ENCODE data around the gene ACSF2.

ACSF2 gene

DNA sequence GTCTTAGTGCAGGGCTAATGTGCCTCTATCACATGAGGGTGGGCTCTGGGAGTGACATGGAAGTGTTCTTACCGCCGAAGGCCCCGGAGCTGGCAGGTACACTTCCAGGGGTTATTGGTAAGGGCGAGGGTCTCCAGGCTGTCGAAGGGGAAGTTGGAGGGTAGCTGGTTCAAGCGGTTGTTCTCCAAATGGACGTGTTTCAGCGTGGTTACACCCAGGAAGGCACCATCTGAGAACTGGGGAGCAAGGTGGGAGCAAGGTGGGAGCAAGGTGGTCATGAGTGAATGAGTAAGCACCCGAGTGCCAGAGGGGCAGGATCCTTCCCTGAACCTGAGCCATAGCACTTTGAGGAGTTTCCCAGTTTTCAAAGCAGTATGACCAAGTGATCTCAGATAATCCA is 39.6 kb downstream of the ACSF2 start:
- peaks cover 19 to 28% of the 10 kb centered on the region in 2 donors for H3K27me3 ChIP-seq (ENCODE audit: control insufficient read depth in 1 of 2, insufficient read depth in 2 of 2, low read length in 2 of 2)
- no peaks in the 10 kb centered on the region for H3K36me3 ChIP-seq (ENCODE audit: control insufficient read depth in 2 of 2, insufficient read depth in 2 of 2, low read length in 2 of 2)
- H3K4me3 ChIP-seq (ENCODE audit: low read length in 2 of 2), result no peak overlapping the region
- no peak overlapping the region for H3K27ac ChIP-seq (ENCODE audit: low read length)
- no peaks in the 10 kb centered on the region for H3K9me3 ChIP-seq (ENCODE audit: control insufficient read depth in 2 of 2, low read length in 2 of 2)
- peaks cover 14% of the 10 kb centered on the region for H3K4me1 ChIP-seq (ENCODE audit: control insufficient read depth, insufficient read depth, low read length)
- no peak overlapping the region for H3K9ac ChIP-seq (ENCODE audit: low read length in 2 of 2)

DNA sequence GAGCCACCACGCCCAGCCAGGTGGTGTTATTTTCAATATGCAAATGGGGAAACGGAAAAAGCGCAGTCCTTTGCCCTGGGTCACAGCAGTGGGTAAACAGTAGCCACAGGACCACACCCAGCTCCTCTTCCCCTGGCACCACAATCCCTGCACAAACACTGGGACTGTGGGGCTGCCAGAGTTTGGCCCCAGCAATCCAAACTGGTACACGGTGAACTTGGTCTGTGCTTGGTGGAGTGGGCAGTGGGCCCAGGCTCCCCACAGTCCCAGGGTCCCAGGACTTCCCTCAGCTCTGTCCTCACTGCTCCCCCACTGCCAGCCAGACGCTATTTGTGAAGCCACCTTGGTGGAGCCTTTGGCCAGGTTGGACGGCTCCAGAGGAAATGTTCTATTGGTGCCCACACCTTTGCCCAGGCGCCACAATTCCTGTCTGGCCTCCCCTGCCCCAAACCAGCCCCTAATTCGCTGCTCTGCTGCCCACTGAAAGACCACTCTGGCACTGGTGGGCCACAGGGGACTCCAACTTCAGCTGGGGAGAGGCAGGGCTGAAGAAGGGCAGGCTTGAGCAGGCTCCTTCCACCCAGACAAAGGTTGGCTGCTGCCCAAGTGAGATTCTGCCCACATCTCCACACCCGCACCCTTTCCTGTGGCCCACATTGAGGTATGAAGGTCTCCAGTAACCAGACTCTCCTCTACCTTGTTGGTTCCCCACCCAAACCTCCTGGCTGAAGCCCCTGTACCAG is 40.5 kb downstream of the ACSF2 start:
- Histone ChIP-seq H3K9me3 (ENCODE audit: control insufficient read depth in 2 of 2, low read length in 2 of 2) (no peaks in the 10 kb centered on the region), H3K4me1 (ENCODE audit: control insufficient read depth, insufficient read depth, low read length) (peaks cover 14% of the 10 kb centered on the region), H3K27ac (ENCODE audit: low read length) (no peak overlapping the region), H3K36me3 (ENCODE audit: control insufficient read depth in 2 of 2, insufficient read depth in 2 of 2, low read length in 2 of 2) (no peaks in the 10 kb centered on the region), H3K27me3 (ENCODE audit: control insufficient read depth in 1 of 2, insufficient read depth in 2 of 2, low read length in 2 of 2) (peaks cover 19 to 28% of the 10 kb centered on the region in 2 donors), H3K4me3 (ENCODE audit: low read length in 2 of 2) (no peak overlapping the region), H3K9ac (ENCODE audit: low read length in 2 of 2) (no peak overlapping the region)

DNA sequence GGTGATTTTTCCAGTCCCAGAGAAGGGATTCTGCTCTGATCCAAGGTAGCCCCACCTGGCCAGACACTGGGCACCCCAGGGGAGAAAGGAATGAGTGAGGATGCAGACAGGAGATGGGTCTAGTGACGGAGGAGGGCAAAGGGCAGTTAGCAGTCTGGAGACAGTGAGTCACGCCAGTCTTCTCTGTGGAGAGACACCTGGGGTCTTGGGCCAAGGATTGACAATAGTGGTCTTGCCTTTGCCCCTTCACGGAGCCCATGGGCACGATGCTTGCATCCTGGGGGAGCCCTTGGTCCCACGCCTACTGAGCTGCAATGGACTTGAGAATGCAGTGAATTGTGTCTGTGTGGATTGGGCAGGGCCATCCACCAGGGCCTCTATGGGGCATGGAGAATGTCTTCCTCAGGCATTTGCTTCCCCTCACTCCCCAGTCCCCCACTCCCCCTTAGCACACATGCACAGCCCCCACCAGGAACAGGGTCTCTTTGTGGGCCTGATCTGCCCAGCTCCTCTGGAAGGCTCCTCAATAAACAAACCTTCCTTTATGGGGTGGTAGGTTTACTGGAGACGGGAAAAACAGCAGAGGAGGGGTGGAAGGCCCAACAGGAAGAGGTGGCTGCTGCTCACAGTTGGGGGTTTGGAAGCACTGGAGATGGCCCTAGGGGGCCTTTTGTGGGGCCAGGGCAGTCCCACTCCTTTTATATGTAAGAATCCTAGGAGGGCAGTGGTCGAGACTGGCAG is 41.3 kb downstream of the ACSF2 start:
- H3K36me3 ChIP-seq (ENCODE audit: control insufficient read depth in 2 of 2, insufficient read depth in 2 of 2, low read length in 2 of 2), result no peaks in the 10 kb centered on the region
- H3K9me3 ChIP-seq (ENCODE audit: control insufficient read depth in 2 of 2, low read length in 2 of 2), result no peaks in the 10 kb centered on the region
- peaks cover 14% of the 10 kb centered on the region for H3K4me1 ChIP-seq (ENCODE audit: control insufficient read depth, insufficient read depth, low read length)
- no peak overlapping the region for H3K27ac ChIP-seq (ENCODE audit: low read length)
- H3K9ac ChIP-seq (ENCODE audit: low read length in 2 of 2), result no peak overlapping the region
- H3K4me3 ChIP-seq (ENCODE audit: low read length in 2 of 2), result no peak overlapping the region
- peaks cover 19 to 28% of the 10 kb centered on the region in 2 donors for H3K27me3 ChIP-seq (ENCODE audit: control insufficient read depth in 1 of 2, insufficient read depth in 2 of 2, low read length in 2 of 2)

GRCh38 chr17:50467855-50468303 is 41.9 kb downstream of the ACSF2 start:
- no peaks in the 10 kb centered on the region for H3K9me3 ChIP-seq (ENCODE audit: control insufficient read depth in 2 of 2, low read length in 2 of 2)
- H3K27me3 ChIP-seq (ENCODE audit: control insufficient read depth in 1 of 2, insufficient read depth in 2 of 2, low read length in 2 of 2), result peaks cover 19 to 28% of the 10 kb centered on the region in 2 donors
- H3K4me3 ChIP-seq (ENCODE audit: low read length in 2 of 2), result no peak overlapping the region
- no peak overlapping the region for H3K27ac ChIP-seq (ENCODE audit: low read length)
- H3K4me1 ChIP-seq (ENCODE audit: control insufficient read depth, insufficient read depth, low read length), result peaks cover 14% of the 10 kb centered on the region
- no peaks in the 10 kb centered on the region for H3K36me3 ChIP-seq (ENCODE audit: control insufficient read depth in 2 of 2, insufficient read depth in 2 of 2, low read length in 2 of 2)
- no peak overlapping the region for H3K9ac ChIP-seq (ENCODE audit: low read length in 2 of 2)

DNA sequence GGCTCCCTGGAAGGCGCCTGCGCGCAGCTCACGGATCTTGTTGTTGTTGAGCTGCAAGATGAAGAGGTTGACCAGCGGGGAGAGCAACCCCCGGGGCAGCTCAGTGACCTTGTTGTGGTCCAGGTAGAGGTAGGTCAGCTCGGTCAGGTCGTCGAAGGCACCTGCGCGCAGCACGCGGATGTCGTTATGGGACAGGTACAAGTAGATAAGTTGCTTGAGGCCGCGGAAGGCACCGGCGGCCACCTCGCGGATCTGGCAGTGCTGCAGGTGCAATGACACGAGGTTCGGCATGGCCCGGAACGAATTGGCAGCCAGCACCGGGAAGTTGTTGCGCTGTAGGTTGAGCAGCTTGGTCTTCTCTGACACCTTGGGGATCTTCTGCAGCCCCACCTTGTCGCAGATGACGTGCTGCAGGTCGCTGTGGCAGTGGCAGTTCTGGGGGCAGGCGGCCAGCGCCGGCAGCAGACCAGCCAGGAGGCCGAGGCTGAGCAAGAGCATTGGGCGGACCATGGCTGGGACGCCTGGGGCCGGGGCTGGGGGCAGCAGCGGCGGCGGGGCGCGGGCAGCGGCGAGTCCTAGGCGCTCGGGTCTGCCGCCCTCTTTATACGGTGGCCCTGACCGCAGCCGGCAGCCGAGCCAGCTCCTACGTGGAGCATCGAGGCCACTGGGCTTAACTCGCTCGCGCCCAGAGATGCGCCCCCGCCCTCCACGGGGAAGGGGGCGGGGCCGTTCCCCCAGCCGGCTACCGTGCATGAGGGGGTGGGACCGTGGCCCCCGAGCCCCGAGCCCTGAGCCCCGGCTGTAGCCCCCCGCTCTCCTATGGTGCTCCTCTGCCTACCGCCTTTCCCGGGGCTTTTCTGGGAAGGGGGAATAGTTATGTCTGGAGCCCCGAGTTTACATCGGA is 42.5 kb downstream of the ACSF2 start, which contains the start of gene CHAD:
Gene CHAD (minus strand): TSS at position 577 of the 904 bp plus-strand sequence. CDS start 67 bp downstream, at position 510.
- H3K27me3 ChIP-seq (ENCODE audit: control insufficient read depth in 1 of 2, insufficient read depth in 2 of 2, low read length in 2 of 2), result peaks cover 19 to 28% of the 10 kb centered on the region in 2 donors
- no peak within 1 kb of the TSS for H3K27ac ChIP-seq (ENCODE audit: low read length)
- no peak within 1 kb of the TSS for H3K9ac ChIP-seq (ENCODE audit: low read length in 2 of 2)
- H3K36me3 ChIP-seq (ENCODE audit: control insufficient read depth in 2 of 2, insufficient read depth in 2 of 2, low read length in 2 of 2), result no peaks in the 10 kb centered on the region
- no peaks in the 10 kb centered on the region for H3K9me3 ChIP-seq (ENCODE audit: control insufficient read depth in 2 of 2, low read length in 2 of 2)
- H3K4me3 ChIP-seq (ENCODE audit: low read length in 2 of 2), result peak within 1 kb of the TSS; percentile 35 to 52
- peaks cover 14% of the 10 kb centered on the region for H3K4me1 ChIP-seq (ENCODE audit: control insufficient read depth, insufficient read depth, low read length)

GRCh38 chr17:50469208-50469605 is 43.2 kb downstream of the ACSF2 start:
- no peak overlapping the region for H3K27ac ChIP-seq (ENCODE audit: low read length)
- H3K4me3 ChIP-seq (ENCODE audit: low read length in 2 of 2), result peak overlapping the region; percentile 35 to 52
- no peak overlapping the region for H3K9ac ChIP-seq (ENCODE audit: low read length in 2 of 2)
- peaks cover 14% of the 10 kb centered on the region for H3K4me1 ChIP-seq (ENCODE audit: control insufficient read depth, insufficient read depth, low read length)
- H3K27me3 ChIP-seq (ENCODE audit: control insufficient read depth in 1 of 2, insufficient read depth in 2 of 2, low read length in 2 of 2), result peaks cover 19 to 28% of the 10 kb centered on the region in 2 donors
- H3K9me3 ChIP-seq (ENCODE audit: control insufficient read depth in 2 of 2, low read length in 2 of 2), result no peaks in the 10 kb centered on the region
- H3K36me3 ChIP-seq (ENCODE audit: control insufficient read depth in 2 of 2, insufficient read depth in 2 of 2, low read length in 2 of 2), result no peaks in the 10 kb centered on the region

GRCh38 chr17:50469671-50470305 is 43.8 kb downstream of the ACSF2 start:
- Histone ChIP-seq H3K9ac (ENCODE audit: low read length in 2 of 2) (no peak overlapping the region), H3K9me3 (ENCODE audit: control insufficient read depth in 2 of 2, low read length in 2 of 2) (no peaks in the 10 kb centered on the region), H3K4me1 (ENCODE audit: control insufficient read depth, insufficient read depth, low read length) (peaks cover 14% of the 10 kb centered on the region), H3K4me3 (ENCODE audit: low read length in 2 of 2) (no peak overlapping the region), H3K27ac (ENCODE audit: low read length) (no peak overlapping the region), H3K36me3 (ENCODE audit: control insufficient read depth in 2 of 2, insufficient read depth in 2 of 2, low read length in 2 of 2) (no peaks in the 10 kb centered on the region), H3K27me3 (ENCODE audit: control insufficient read depth in 1 of 2, insufficient read depth in 2 of 2, low read length in 2 of 2) (peaks cover 19 to 28% of the 10 kb centered on the region in 2 donors)

- peaks cover 19 to 25% of the 10 kb centered on the region in 2 donors for H3K27me3 ChIP-seq (ENCODE audit: control insufficient read depth in 1 of 2, insufficient read depth in 2 of 2, low read length in 2 of 2)
- H3K4me1 ChIP-seq (ENCODE audit: control insufficient read depth, insufficient read depth, low read length), result peaks cover 14% of the 10 kb centered on the region
- H3K36me3 ChIP-seq (ENCODE audit: control insufficient read depth in 2 of 2, insufficient read depth in 2 of 2, low read length in 2 of 2), result no peaks in the 10 kb centered on the region
- no peak overlapping the region for H3K9ac ChIP-seq (ENCODE audit: low read length in 2 of 2)
- no peaks in the 10 kb centered on the region for H3K9me3 ChIP-seq (ENCODE audit: control insufficient read depth in 2 of 2, low read length in 2 of 2)
- H3K4me3 ChIP-seq (ENCODE audit: low read length in 2 of 2), result no peak overlapping the region
- no peak overlapping the region for H3K27ac ChIP-seq (ENCODE audit: low read length)
These were observed 44.4 kb downstream of the ACSF2 start for GRCh38 chr17:50470426-50470825.

GRCh38 chr17:50471009-50471905 is 45.2 kb downstream of the ACSF2 start:
- H3K27ac ChIP-seq (ENCODE audit: low read length), result no peak overlapping the region
- H3K4me1 ChIP-seq (ENCODE audit: control insufficient read depth, insufficient read depth, low read length), result peaks cover 14% of the 10 kb centered on the region
- peaks cover 19 to 25% of the 10 kb centered on the region in 2 donors for H3K27me3 ChIP-seq (ENCODE audit: control insufficient read depth in 1 of 2, insufficient read depth in 2 of 2, low read length in 2 of 2)
- H3K36me3 ChIP-seq (ENCODE audit: control insufficient read depth in 2 of 2, insufficient read depth in 2 of 2, low read length in 2 of 2), result no peaks in the 10 kb centered on the region
- no peaks in the 10 kb centered on the region for H3K9me3 ChIP-seq (ENCODE audit: control insufficient read depth in 2 of 2, low read length in 2 of 2)
- H3K9ac ChIP-seq (ENCODE audit: low read length in 2 of 2), result no peak overlapping the region
- H3K4me3 ChIP-seq (ENCODE audit: low read length in 2 of 2), result no peak overlapping the region
